HCT116 (cell line): Measurements from ENCODE around the gene FAM168A. TPM values are rescaled to one million over a fixed set of nuclear protein-coding genes. Genes with fewer than 3 reads are reported as not detected.

ENCODE experiments used
- ATAC-seq: fragments of 200-7000 bp; cut with Tn5 transposase; 2 replicates; pipeline ENCODE4 v1.9.1; 2020; ENCODE audit warnings: mild to moderate bottlenecking, moderate library complexity
- BruUV-seq: library from RNA; stranded (reverse); fragments of 400-500 nt; replicated peaks from 2 replicates; lab custom pipeline; 2021; lab: Mats Ljungman, UMichigan
- CTCF ChIA-PET: fragments of 300-600 bp; sonication (Branson Sonifier 250); formaldehyde crosslinking; loops from one replicate; lab custom pipeline; 2021; ENCODE audit warnings: antibody characterized with exemption; lab: Charles Lee
- POLR2A ChIA-PET: fragments of 300-600, 350-600 bp; sonication (Branson Sonifier 250); formaldehyde crosslinking; loops from one replicate; lab custom pipeline; 2021; ENCODE audit warnings: antibody characterized with exemption; lab: Charles Lee
- RAD21 ChIA-PET, 2 experiments: fragments of 300-600 bp; sonication (Branson Sonifier 250); formaldehyde crosslinking; loops; one replicate each; lab custom pipeline; 2023; ENCODE audit warnings: low total read pairs in 2 of 2; ENCODE audit not compliant: uncharacterized antibody in 2 of 2, unreplicated experiment in 2 of 2, low non-redundant PET in 1 of 2; lab: Charles Lee
- DNase-seq: peaks from one replicate; pipeline ENCODE4 v3.0.0-alpha.2; 2010; ENCODE audit warnings: low read depth, low spot score
- H2AFZ ChIP-seq: fragments of 200-600 bp; shearing (Covaris generic), sonication (generic); 2 replicates; pipeline ENCODE4 v1.6.1; 2017; ENCODE audit warnings: low read depth, mixed run types, mixed read lengths, antibody characterized with exemption, low read length; ENCODE audit not compliant: poor library complexity, severe bottlenecking
- H3K27ac ChIP-seq: 2 replicates; pipeline ENCODE4 v1.5.1; 2012; ENCODE audit warnings: low read depth, low read length
- H3K27me3 ChIP-seq: fragments of 200-600 bp; sonication (generic); 2 replicates; pipeline ENCODE4 v1.6.1; 2016; ENCODE audit warnings: mixed run types, low read length, mixed read lengths; ENCODE audit not compliant: insufficient read depth
- H3K36me3 ChIP-seq, 2 experiments: fragments of 200-500 bp in 1 of 2; fragments of 200-600 bp in 1 of 2; sonication (Bioruptor generic) in 1 of 2; sonication (generic) in 1 of 2; 2 replicates each; pipeline versions ENCODE4 v1.5.1 to v1.6.1; 2014 to 2016; ENCODE audit warnings: low read length in 2 of 2, inconsistent platforms in 1 of 2, mixed read lengths in 1 of 2, mixed run types in 1 of 2; ENCODE audit not compliant: insufficient read depth in 2 of 2, control insufficient read depth in 1 of 2
- H3K4me1 ChIP-seq, 2 experiments: fragments of 200-600 bp in 1 of 2; sonication (generic) in 1 of 2; 2 replicates each; pipeline versions ENCODE4 v1.5.1 to v1.6.1; 2012 to 2017; ENCODE audit warnings: low read length in 2 of 2, inconsistent platforms in 1 of 2, mild to moderate bottlenecking in 1 of 2, mixed read lengths in 1 of 2, mixed run types in 1 of 2, moderate library complexity in 1 of 2; ENCODE audit not compliant: insufficient read depth in 2 of 2, control insufficient read depth in 1 of 2
- H3K4me2 ChIP-seq: fragments of 200-600 bp; sonication (generic); 2 replicates; pipeline ENCODE4 v1.6.1; 2017; ENCODE audit warnings: mixed run types, low read length, mixed read lengths
- H3K4me3 ChIP-seq, 2 experiments: fragments of 200-600 bp in 1 of 2; sonication (generic) in 1 of 2; replicated peaks in 1 of 2; 2 replicates each; pipeline ENCODE4 v1.5.1; 2011 to 2016; ENCODE audit warnings: low read length in 2 of 2, control low read depth in 1 of 2, low read depth in 1 of 2, mild to moderate bottlenecking in 1 of 2, mixed read lengths in 1 of 2, mixed run types in 1 of 2
- H3K79me2 ChIP-seq: fragments of 200-600 bp; sonication (generic); 2 replicates; pipeline ENCODE4 v1.6.1; 2017; ENCODE audit warnings: mild to moderate bottlenecking, mixed run types, low read length, moderate library complexity, mixed read lengths; ENCODE audit not compliant: insufficient read depth
- H3K9ac ChIP-seq: fragments of 200-600 bp; sonication (generic); 2 replicates; pipeline ENCODE4 v1.6.1; 2016; ENCODE audit warnings: low read length, mixed read lengths
- H3K9me2 ChIP-seq: fragments of 200-600 bp; sonication (generic), shearing (Covaris generic); 2 replicates; pipeline ENCODE4 v1.6.1; 2017; ENCODE audit warnings: mixed run types, mild to moderate bottlenecking, moderate library complexity; ENCODE audit not compliant: insufficient read depth
- H3K9me3 ChIP-seq, 2 experiments: fragments of 200-500 bp in 1 of 2; fragments of 200-600 bp in 1 of 2; sonication (Bioruptor generic) in 1 of 2; sonication (generic) in 1 of 2; 2 replicates each; pipeline ENCODE4 v1.6.1; 2014 to 2017; ENCODE audit warnings: low read length in 2 of 2, mixed read lengths in 2 of 2, inconsistent platforms in 1 of 2, low read depth in 1 of 2, mild to moderate bottlenecking in 1 of 2, mixed run types in 1 of 2, moderate library complexity in 1 of 2; ENCODE audit not compliant: control insufficient read depth in 1 of 2, insufficient read depth in 1 of 2
- H4K20me1 ChIP-seq: fragments of 200-600 bp; sonication (generic), shearing (Covaris generic); 2 replicates; pipeline ENCODE4 v1.6.1; 2017; ENCODE audit warnings: mixed run types, mild to moderate bottlenecking, moderate library complexity; ENCODE audit not compliant: insufficient read depth
- CBX3 ChIP-seq: IDR thresholded peaks from 2 replicates; pipeline ENCODE4 v1.6.1; 2012; ENCODE audit warnings: low read depth
- ELF1 ChIP-seq: IDR thresholded peaks from 2 replicates; pipeline ENCODE4 v1.6.1; 2012; ENCODE audit warnings: low read depth, borderline replicate concordance
- POLR2A ChIP-seq: IDR thresholded peaks from 2 replicates; pipeline ENCODE4 v1.7.0; 2011; ENCODE audit warnings: borderline replicate concordance; ENCODE audit not compliant: insufficient read depth, insufficient read length; ENCODE audit errors: extremely low read depth
- SIN3A ChIP-seq: IDR thresholded peaks from 2 replicates; pipeline ENCODE4 v1.6.1; 2012; ENCODE audit warnings: low read depth
- YY1 ChIP-seq: IDR thresholded peaks from 2 replicates; pipeline ENCODE4 v1.6.1; 2011; ENCODE audit warnings: low read length, low read depth, moderate library complexity, mild to moderate bottlenecking; ENCODE audit not compliant: insufficient replicate concordance; ENCODE audit errors: extremely low read depth
- ZFX ChIP-seq: fragments of 450-650 bp; IDR thresholded peaks from 2 replicates; pipeline ENCODE4 v1.6.1; 2017
- intact Hi-C: fragments of 100-400 bp; cut with micrococcal nuclease; formaldehyde crosslinking; loops from 2 replicates; pipeline ENCODE4 v1.10.0; 2022
- total RNA-seq: library from RNA; stranded (reverse); gene quantifications from one replicate; pipeline ENCODE4 v1.2.1, GENCODE V29; 2021; ENCODE audit not compliant: unreplicated experiment
- TF ChIP-seq, protein P1 (sequence below): IDR thresholded peaks from 2 replicates; pipeline ENCODE4 v1.6.1; 2011; ENCODE audit warnings: mild to moderate bottlenecking, low read length, moderate library complexity; ENCODE audit not compliant: insufficient replicate concordance; ENCODE audit errors: extremely low read depth

FAM168A gene
- total RNA-seq, 1 experiment from 2014 or later, result 31.5 TPM

DNA sequence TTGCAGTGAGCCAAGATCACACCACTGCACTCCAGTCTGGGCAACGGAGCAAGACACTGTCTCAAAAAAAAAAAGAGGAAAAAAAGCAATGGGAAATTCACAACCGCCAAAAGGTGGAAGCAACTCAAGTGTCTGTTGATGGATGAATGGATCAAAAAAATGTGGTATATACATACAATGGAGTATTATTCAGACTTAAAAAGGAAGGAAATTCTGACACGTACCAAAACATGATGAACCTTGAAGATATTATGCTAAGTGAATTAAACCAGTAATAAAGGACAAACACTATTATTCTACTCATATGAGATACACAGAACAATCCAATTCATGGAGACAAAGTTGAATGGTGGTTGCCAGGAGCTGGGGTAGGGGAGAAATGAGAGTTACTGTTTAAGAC, 40.9 kb downstream of the FAM168A start:
- Histone ChIP-seq H3K4me2 (no peak overlapping the region), H3K79me2 (peaks cover 14% of the 10 kb centered on the region), H3K9ac (no peak overlapping the region), H3K27me3 (no peaks in the 10 kb centered on the region), H3K4me1 (peaks cover 0 to 7% of the 10 kb centered on the region in 2 experiments; a peak in 2 of 4 replicates), H3K36me3 (no peaks in the 10 kb centered on the region), H3K4me3 (no peak overlapping the region), H3K9me2 (no peaks in the 10 kb centered on the region), H3K9me3 (no peaks in the 10 kb centered on the region), H2AFZ (no peak overlapping the region), H3K27ac (no peak overlapping the region), H4K20me1 (no peaks in the 10 kb centered on the region)
- ChIA-PET CTCF (no interaction called here), POLR2A (no interaction called here), RAD21 (no interaction called here)
- no peak for DNase-seq
- no TSS peak for BruUV-seq
- no peak for TF ChIP-seq SIN3A
- no peak for TF ChIP-seq ZFX
- no peak for TF ChIP-seq CBX3
- ATAC-seq, result no peak
- intact Hi-C loops, result no loop called here

DNA sequence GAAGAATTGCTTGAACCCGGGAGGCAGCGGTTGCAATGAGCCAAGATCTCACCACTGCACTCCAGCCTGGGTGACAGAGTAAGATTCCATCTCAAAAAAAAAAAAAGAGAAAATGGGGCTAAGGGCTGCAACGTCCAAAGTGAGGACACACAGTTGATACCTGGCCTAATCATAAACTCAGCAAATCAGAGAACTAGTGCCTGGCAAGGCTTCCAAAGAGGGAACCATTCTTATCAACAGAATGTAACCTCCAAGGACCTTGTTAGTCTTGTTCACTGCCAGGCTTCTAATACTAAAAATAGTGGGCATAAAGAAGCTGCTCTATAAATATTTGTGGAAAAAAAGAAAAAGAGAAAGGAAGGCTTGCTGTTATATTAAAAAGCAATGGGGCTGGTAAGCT, 42.3 kb downstream of the FAM168A start:
- Histone ChIP-seq H3K9me2 (no peaks in the 10 kb centered on the region), H3K9ac (no peak overlapping the region), H3K4me3 (no peak overlapping the region), H3K27ac (no peak overlapping the region), H4K20me1 (no peaks in the 10 kb centered on the region), H3K4me1 (peaks cover 0 to 7% of the 10 kb centered on the region in 2 experiments; a peak in 2 of 4 replicates), H3K4me2 (no peak overlapping the region), H3K79me2 (peaks cover 14% of the 10 kb centered on the region), H2AFZ (no peak overlapping the region), H3K9me3 (no peaks in the 10 kb centered on the region), H3K36me3 (no peaks in the 10 kb centered on the region), H3K27me3 (no peaks in the 10 kb centered on the region)
- ATAC-seq (no peak), DNase-seq (no peak)
- POLR2A ChIA-PET, result no interaction called here
- intact Hi-C loops, result no loop called here
- CTCF ChIA-PET, result no interaction called here
- RAD21 ChIA-PET, result no interaction called here
- no TSS peak for BruUV-seq
- TF ChIP-seq YY1, result no peak
- TF ChIP-seq, protein P1, sequence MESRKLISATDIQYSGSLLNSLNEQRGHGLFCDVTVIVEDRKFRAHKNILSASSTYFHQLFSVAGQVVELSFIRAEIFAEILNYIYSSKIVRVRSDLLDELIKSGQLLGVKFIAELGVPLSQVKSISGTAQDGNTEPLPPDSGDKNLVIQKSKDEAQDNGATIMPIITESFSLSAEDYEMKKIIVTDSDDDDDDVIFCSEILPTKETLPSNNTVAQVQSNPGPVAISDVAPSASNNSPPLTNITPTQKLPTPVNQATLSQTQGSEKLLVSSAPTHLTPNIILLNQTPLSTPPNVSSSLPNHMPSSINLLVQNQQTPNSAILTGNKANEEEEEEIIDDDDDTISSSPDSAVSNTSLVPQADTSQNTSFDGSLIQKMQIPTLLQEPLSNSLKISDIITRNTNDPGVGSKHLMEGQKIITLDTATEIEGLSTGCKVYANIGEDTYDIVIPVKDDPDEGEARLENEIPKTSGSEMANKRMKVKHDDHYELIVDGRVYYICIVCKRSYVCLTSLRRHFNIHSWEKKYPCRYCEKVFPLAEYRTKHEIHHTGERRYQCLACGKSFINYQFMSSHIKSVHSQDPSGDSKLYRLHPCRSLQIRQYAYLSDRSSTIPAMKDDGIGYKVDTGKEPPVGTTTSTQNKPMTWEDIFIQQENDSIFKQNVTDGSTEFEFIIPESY, result no peak
- TF ChIP-seq ELF1, result no peak
- TF ChIP-seq POLR2A, result no peak
- TF ChIP-seq, all 23 proteins: peak for 0
